HL-60 (cell line): ENCODE measurements around the gene RAB1A.

Source experiments
- DNase-seq, 2 experiments: peaks; one replicate each; pipeline ENCODE4 v3.0.0-alpha.2; 2010 to 2020; ENCODE audit warnings: low read depth in 1 of 2, low spot score in 1 of 2
- H3K27ac ChIP-seq: fragments of 250-450 bp; sonication (Bioruptor Pico); replicated peaks from 2 replicates; pipeline ENCODE4 v1.5.1; 2020; ENCODE audit warnings: mild to moderate bottlenecking, moderate library complexity
- H3K27me3 ChIP-seq: fragments of 250-450 bp; sonication (Bioruptor Pico); 2 replicates; pipeline ENCODE4 v1.5.1; 2021; ENCODE audit warnings: mild to moderate bottlenecking, moderate library complexity; ENCODE audit not compliant: insufficient read depth, poor library complexity, severe bottlenecking
- H3K4me3 ChIP-seq: replicated peaks from 2 replicates; pipeline ENCODE4 v1.5.1; 2011; ENCODE audit warnings: mild to moderate bottlenecking, control low read depth, low read length; ENCODE audit not compliant: insufficient read depth
- GABPA ChIP-seq: IDR thresholded peaks from 2 replicates; pipeline ENCODE4 v1.6.1; 2012; ENCODE audit warnings: low read depth
- POLR2AphosphoS5 ChIP-seq: IDR thresholded peaks from 2 replicates; pipeline ENCODE4 v1.6.1; 2012; ENCODE audit warnings: low read depth
- SPI1 ChIP-seq: IDR thresholded peaks from 2 replicates; pipeline ENCODE4 v1.6.1; 2012; ENCODE audit warnings: low read depth, mild to moderate bottlenecking, borderline replicate concordance
- TF ChIP-seq, protein P1 (sequence below): IDR thresholded peaks from 2 replicates; pipeline ENCODE4 v1.6.1; 2012; ENCODE audit warnings: low read depth; ENCODE audit not compliant: insufficient replicate concordance
- TF ChIP-seq, protein P2 (sequence below): IDR thresholded peaks from one replicate; pipeline ENCODE4 v1.5.1; 2011; ENCODE audit warnings: low read length, control low read depth, inconsistent platforms; ENCODE audit not compliant: insufficient read depth

RAB1A gene

DNA sequence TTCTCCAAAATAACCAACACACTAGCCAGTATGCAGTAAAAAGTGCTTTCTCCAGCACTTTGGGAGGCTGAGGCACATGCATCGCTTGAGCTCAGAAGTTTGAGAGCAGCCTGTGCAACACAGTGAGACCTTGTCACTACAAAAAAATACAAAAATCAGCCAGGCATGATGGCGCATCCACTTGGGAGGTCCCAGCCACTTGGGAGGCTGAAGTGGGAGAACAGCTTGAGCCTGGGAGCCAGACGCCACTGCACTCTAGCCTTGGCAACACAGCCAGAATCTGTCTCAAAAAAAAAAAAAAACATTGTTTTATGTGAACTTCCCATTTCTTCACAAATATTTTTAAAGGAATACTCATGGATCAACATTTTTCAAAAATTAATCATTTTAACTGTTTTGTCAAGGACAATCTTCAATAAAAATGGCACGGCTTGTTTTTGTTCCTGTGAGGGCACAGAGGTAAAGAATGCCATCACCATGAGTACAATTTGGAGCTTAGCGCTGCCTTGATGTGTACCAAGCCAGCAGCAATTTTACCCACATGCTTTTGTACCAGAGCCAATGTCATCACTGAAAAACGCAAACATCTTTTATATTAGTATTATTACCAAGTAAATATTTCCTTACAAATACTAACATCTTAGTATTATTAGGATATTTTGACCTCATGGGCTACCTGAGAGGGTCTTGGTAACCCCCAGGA lies 26.7 kb downstream of the RAB1A start:
- Histone ChIP-seq H3K27me3 (no peaks in the 10 kb centered on the region), H3K4me3 (no peak overlapping the region), H3K27ac (no peak overlapping the region)
- no peak for DNase-seq
- TF ChIP-seq POLR2AphosphoS5: no peak
- TF ChIP-seq SPI1: no peak

DNA sequence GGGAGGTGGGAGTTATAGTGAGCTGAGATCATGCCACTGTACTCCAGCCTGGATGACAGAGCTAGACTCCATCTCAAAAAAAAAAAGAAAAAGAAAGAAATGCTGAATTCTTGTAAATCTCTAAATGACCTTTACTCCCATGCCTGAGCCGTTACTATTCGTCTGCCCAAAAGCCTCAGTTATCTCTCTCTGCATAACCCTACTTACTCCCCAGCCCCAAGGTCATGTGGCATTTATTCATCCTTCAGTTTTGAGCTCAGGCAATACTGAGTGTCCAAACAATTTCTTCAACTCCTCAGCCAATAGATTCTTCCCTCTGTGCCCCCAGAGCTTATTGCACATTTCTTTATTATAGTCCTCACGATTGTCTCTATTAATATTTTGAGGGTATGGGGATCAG lies 28.8 kb downstream of the RAB1A start:
- no peak for DNase-seq
- TF ChIP-seq POLR2AphosphoS5 (no peak), GABPA (no peak), SPI1 (no peak)
- TF ChIP-seq, protein P1, sequence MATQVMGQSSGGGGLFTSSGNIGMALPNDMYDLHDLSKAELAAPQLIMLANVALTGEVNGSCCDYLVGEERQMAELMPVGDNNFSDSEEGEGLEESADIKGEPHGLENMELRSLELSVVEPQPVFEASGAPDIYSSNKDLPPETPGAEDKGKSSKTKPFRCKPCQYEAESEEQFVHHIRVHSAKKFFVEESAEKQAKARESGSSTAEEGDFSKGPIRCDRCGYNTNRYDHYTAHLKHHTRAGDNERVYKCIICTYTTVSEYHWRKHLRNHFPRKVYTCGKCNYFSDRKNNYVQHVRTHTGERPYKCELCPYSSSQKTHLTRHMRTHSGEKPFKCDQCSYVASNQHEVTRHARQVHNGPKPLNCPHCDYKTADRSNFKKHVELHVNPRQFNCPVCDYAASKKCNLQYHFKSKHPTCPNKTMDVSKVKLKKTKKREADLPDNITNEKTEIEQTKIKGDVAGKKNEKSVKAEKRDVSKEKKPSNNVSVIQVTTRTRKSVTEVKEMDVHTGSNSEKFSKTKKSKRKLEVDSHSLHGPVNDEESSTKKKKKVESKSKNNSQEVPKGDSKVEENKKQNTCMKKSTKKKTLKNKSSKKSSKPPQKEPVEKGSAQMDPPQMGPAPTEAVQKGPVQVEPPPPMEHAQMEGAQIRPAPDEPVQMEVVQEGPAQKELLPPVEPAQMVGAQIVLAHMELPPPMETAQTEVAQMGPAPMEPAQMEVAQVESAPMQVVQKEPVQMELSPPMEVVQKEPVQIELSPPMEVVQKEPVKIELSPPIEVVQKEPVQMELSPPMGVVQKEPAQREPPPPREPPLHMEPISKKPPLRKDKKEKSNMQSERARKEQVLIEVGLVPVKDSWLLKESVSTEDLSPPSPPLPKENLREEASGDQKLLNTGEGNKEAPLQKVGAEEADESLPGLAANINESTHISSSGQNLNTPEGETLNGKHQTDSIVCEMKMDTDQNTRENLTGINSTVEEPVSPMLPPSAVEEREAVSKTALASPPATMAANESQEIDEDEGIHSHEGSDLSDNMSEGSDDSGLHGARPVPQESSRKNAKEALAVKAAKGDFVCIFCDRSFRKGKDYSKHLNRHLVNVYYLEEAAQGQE: no peak
- TF ChIP-seq, protein P2, sequence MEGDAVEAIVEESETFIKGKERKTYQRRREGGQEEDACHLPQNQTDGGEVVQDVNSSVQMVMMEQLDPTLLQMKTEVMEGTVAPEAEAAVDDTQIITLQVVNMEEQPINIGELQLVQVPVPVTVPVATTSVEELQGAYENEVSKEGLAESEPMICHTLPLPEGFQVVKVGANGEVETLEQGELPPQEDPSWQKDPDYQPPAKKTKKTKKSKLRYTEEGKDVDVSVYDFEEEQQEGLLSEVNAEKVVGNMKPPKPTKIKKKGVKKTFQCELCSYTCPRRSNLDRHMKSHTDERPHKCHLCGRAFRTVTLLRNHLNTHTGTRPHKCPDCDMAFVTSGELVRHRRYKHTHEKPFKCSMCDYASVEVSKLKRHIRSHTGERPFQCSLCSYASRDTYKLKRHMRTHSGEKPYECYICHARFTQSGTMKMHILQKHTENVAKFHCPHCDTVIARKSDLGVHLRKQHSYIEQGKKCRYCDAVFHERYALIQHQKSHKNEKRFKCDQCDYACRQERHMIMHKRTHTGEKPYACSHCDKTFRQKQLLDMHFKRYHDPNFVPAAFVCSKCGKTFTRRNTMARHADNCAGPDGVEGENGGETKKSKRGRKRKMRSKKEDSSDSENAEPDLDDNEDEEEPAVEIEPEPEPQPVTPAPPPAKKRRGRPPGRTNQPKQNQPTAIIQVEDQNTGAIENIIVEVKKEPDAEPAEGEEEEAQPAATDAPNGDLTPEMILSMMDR: no peak
- Histone ChIP-seq H3K4me3 (no peak overlapping the region), H3K27ac (no peak overlapping the region), H3K27me3 (no peaks in the 10 kb centered on the region)

DNA sequence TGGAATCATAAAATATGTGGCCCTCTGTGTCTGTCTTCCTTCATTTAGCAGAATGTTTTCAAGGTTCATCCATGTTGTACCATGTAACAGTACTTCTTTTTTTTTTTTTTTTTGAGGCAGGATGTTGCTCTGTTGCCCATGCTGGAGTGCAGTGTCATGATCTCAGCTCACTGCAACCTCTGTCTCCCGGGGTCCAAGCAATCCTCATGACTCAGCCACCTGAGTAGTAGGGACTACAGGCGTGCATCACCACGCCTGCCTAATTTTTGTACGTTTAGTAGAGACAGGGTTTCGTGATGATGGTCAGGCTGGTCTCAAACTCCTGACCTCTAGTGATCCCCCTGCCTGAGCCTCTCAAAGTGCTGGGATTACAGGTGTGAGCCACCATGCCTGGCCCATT lies 31.2 kb downstream of the RAB1A start:
- TF ChIP-seq, protein P2: no peak
- TF ChIP-seq POLR2AphosphoS5 (no peak), GABPA (no peak), SPI1 (no peak)
- TF ChIP-seq, protein P1: no peak
- no peak for DNase-seq
- Histone ChIP-seq H3K27me3 (no peaks in the 10 kb centered on the region), H3K27ac (no peak overlapping the region), H3K4me3 (no peak overlapping the region)

DNA sequence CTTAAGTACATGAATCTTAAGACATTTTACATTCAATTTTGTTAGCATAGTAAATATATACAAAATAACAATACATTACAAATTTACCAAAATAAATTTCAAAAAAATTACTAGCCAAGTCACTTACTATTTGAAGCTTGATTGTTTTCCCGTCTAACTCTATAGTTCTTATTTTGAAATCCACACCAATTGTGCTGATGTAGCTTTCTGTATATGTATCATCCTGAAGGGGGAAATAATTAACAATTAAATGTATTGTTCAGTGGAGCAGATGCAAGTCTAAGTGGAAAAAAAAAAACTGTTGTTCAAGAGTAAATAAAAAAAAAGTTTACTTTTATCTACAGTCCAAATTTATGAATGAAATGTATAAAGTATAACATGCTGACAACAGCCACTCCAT lies 32.1 kb downstream of the RAB1A start:
- Histone ChIP-seq H3K4me3 (no peak overlapping the region), H3K27ac (no peak overlapping the region), H3K27me3 (no peaks in the 10 kb centered on the region)
- no peak for DNase-seq
- no peak for TF ChIP-seq GABPA
- TF ChIP-seq SPI1: no peak
- TF ChIP-seq, protein P2: no peak
- TF ChIP-seq, protein P1: no peak
- TF ChIP-seq POLR2AphosphoS5: no peak
